Cardiac muscle cell (in vitro differentiated cells and primary cell): Measurements from ENCODE around the gene JPT2. TPM values are rescaled to one million over a fixed set of nuclear protein-coding genes. Genes with fewer than 3 reads are reported as not detected.

Experiments used
- DNase-seq, 2 donors: peaks; one replicate each; pipeline versions ENCODE4 v3.0.0 to v3.0.0-alpha.2; 2010 to 2017; ENCODE audit warnings: low read depth in 1 of 2, low spot score in 1 of 2
- H3K27ac ChIP-seq: fragments of 200-600 bp; sonication (generic); 2 replicates; pipeline ENCODE4 v1.5.1; 2016
- H3K27me3 ChIP-seq: fragments of 200-600 bp; sonication (generic); 2 replicates; pipeline ENCODE4 v1.6.0; 2016; ENCODE audit warnings: control low read depth
- H3K36me3 ChIP-seq: fragments of 200-600 bp; sonication (generic); 2 replicates; pipeline ENCODE4 v1.5.1; 2016; ENCODE audit warnings: control low read depth
- H3K4me1 ChIP-seq: fragments of 200-600 bp; sonication (generic); 2 replicates; pipeline ENCODE4 v1.8.1; 2017; ENCODE audit warnings: low read depth, mild to moderate bottlenecking, mixed run types
- H3K4me3 ChIP-seq: fragments of 200-600 bp; sonication (generic); 2 replicates; pipeline ENCODE4 v1.5.1; 2016; ENCODE audit warnings: mild to moderate bottlenecking
- H3K9me3 ChIP-seq: fragments of 200-600 bp; sonication (generic); 2 replicates; pipeline ENCODE4 v1.5.1; 2017; ENCODE audit warnings: low read depth, mild to moderate bottlenecking, control low read depth
- polyA plus RNA-seq: library from polyadenylated mRNA; unstranded; fragments of >200 nt; fragmentation: Nextera tagmentation; extraction: Ambion mirVana; gene quantifications from 2 replicates; pipeline ENCODE4 v1.2.1, GENCODE V29; 2016
- total RNA-seq: library from RNA; depleted of rRNA; stranded (reverse); fragments of >200 nt; gene quantifications from 2 replicates; pipeline ENCODE4 v1.2.3, GENCODE V29; 2016
- TF ChIP-seq, protein P1 (sequence below): IDR thresholded peaks from 2 replicates; pipeline ENCODE4 v1.5.1; 2012; ENCODE audit warnings: low read depth, mild to moderate bottlenecking, low read length

Gene JPT2
- total and polyA plus RNA-seq, 2 experiments from 2014 or later = 10.0 to 34.5 TPM

DNA sequence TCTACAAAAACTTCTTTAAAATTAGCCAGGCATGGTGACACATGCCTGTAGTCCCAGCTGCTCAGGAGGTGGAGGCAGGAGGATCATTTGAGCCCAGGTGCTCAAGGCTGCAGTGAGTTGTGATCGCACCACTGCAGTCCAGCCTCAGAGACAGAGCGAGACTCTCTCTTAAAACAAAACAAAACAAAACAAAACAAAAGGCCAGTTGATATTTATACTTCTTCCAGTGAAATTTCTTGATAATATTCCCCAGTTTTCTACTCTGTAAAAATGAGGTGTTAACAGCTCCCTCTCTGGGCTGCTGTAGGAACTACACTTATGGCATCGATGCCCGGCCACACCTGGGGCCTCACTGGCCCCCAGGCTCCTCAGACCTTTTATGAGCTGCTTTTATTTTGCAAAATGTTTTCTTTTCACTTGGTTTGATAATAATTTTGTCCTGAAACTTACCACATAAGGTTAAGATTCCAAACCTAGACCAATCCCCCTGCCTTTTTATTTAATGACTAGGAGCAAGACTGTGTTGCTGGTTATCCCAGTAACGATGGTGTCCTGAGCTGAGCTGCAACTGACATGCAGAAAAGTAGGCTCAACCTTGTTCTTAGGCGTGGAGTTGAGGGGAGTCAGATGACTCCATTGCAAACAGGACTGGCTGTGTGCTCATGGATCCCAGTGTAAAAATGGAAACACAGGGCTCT, 45.5 kb downstream of the JPT2 start:
- TF ChIP-seq, protein P1, sequence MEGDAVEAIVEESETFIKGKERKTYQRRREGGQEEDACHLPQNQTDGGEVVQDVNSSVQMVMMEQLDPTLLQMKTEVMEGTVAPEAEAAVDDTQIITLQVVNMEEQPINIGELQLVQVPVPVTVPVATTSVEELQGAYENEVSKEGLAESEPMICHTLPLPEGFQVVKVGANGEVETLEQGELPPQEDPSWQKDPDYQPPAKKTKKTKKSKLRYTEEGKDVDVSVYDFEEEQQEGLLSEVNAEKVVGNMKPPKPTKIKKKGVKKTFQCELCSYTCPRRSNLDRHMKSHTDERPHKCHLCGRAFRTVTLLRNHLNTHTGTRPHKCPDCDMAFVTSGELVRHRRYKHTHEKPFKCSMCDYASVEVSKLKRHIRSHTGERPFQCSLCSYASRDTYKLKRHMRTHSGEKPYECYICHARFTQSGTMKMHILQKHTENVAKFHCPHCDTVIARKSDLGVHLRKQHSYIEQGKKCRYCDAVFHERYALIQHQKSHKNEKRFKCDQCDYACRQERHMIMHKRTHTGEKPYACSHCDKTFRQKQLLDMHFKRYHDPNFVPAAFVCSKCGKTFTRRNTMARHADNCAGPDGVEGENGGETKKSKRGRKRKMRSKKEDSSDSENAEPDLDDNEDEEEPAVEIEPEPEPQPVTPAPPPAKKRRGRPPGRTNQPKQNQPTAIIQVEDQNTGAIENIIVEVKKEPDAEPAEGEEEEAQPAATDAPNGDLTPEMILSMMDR = peak; percentile 81
- peak; percentile 47 to 51 for DNase-seq
- Histone ChIP-seq H3K27me3 (no peaks in the 10 kb centered on the region), H3K4me1 (no peaks in the 10 kb centered on the region), H3K27ac (peak overlapping the region; percentile 41), H3K36me3 (peaks cover 6% of the 10 kb centered on the region), H3K4me3 (no peak overlapping the region), H3K9me3 (no peaks in the 10 kb centered on the region)

DNA sequence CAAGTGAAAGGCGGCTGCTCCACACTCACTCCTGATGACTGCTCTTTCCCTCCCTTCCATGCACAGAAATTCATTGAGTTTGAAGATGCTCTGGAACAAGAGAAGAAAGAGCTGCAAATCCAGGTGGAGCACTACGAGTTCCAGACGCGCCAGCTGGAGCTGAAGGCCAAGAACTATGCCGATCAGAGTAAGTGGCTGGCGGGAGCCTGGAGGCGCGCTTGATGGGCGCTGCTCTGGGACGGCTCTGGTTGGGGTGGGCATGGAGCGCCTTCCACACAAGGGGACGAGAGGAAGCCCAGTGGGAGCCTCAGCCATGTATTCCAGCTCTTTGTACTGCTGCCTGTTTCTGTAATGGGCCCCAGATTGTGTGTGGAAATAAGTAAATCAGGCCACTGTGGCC, 46.4 kb downstream of the JPT2 start:
- TF ChIP-seq, protein P1 = no peak
- H3K36me3 ChIP-seq = peaks cover 10% of the 10 kb centered on the region
- no peak overlapping the region for H3K27ac ChIP-seq
- H3K9me3 ChIP-seq = no peaks in the 10 kb centered on the region
- no peak for DNase-seq
- no peaks in the 10 kb centered on the region for H3K27me3 ChIP-seq
- no peak overlapping the region for H3K4me3 ChIP-seq
- no peaks in the 10 kb centered on the region for H3K4me1 ChIP-seq

DNA sequence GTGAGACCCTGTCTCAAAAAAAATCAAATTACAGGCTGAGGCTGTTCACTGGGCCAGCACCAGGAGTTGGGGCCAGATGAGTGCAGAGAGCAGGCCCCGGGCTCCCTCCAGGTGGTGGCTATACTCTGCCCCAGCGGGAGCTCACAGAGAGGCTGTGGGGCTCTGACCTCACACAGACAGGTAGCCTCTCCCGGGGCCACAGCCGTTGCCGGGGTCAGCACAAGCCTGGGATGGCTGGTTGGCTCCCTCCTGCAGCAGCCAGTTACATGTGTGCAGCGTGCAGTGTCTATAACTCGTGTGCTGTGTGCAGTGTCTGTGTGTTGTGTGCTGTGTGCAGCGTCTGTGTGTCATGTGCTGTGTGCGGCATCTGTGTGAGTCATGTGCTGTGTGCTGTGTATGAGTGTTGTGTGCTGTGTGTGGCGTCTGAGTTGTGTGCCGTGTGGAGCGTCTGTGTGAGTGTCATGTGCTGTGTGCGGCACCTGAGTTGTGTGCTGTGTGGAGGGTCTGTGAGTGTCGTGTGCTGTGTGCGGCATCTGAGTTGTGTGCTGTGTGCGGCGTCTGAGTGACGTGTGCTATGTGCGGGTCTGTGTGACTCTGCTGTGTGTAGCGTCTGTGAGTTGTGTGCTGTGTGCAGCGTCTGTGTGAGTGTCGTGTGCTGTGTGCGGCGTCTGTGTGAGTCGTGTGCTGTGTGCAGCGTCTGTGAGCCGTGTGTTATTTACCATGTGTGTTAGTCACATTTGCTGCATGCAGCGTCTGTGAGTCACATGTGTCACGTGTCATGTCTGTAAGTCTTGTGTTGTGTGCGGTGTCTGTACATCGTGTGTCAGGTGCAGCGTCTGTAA, 48.8 kb downstream of the JPT2 start:
- H3K27ac ChIP-seq = no peak overlapping the region
- peaks cover 10% of the 10 kb centered on the region for H3K36me3 ChIP-seq
- DNase-seq = no peak
- H3K4me3 ChIP-seq = no peak overlapping the region
- TF ChIP-seq, protein P1 = no peak
- no peaks in the 10 kb centered on the region for H3K4me1 ChIP-seq
- no peaks in the 10 kb centered on the region for H3K9me3 ChIP-seq
- no peaks in the 10 kb centered on the region for H3K27me3 ChIP-seq

DNA sequence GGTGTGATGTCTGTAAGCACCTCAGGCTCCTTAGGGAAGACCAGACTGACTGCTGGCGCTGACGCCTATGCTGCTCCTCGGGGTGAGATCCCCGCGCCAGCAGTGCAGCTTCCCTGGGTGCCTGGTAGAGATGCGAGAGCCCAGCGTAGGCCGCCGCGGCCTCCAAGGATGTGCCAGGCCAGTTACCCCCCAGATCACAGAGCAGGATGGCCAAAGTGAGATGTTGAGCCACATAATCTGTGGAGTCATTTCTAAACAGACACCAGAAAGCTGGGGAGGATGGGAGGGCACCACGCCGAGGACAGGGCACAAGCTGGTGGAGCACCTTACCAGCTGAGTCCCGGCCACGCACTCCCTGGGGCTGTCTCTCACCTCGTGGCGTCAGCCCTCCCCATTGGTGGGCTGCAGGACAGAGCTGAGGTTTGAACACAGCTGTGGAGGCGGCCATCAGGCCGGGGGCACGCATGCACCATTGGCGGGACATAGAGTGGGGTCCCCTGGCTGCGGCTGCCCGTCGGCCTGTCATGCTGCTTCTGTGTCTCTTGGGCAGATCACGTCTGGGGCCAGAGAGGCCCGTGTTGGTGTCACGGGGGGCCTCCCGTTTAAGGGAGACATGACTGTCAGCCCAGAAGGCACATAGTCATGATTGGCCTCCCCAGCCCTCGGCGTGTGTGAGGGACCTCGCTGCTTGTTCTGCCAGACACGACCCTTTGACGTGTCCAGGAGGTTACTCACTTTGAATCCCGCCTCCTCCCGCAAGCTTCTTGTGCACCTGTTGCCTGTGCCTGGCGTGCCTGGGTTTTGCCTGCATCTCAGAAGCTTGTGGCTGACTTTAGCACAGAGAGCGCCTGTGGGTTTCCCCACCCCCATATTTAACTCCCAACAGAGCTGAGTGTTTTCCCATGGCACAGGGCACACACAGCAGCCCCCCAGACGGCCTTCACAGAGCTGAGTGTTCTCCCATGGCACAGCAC, 49.9 kb downstream of the JPT2 start:
- Histone ChIP-seq H3K4me3 (no peak overlapping the region), H3K27ac (no peak overlapping the region), H3K27me3 (no peaks in the 10 kb centered on the region), H3K36me3 (peaks cover 10% of the 10 kb centered on the region), H3K4me1 (no peaks in the 10 kb centered on the region), H3K9me3 (no peaks in the 10 kb centered on the region)
- TF ChIP-seq, protein P1 = no peak
- DNase-seq = no peak

DNA sequence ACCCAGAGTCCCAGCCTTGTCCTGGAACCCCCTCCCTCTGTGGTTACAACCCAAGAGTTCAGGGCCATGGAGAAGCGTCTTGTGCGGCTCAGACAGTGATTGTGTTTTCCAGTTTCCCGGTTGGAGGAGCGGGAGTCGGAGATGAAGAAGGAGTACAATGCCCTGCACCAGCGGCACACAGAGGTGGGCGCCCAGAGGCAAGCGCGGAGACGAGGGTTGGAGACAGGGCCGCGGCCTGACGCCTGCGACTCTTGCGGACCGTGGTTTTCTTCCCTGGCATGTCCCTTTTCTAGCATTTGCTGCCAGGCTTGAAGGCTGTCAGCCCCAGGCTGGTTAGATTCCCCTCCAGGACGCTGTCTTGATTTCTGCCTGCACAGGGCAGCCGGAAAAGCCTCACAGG, 50.9 kb downstream of the JPT2 start:
- Histone ChIP-seq H3K36me3 (peaks cover 13% of the 10 kb centered on the region), H3K27ac (no peak overlapping the region), H3K4me3 (no peak overlapping the region), H3K9me3 (no peaks in the 10 kb centered on the region), H3K27me3 (no peaks in the 10 kb centered on the region), H3K4me1 (no peaks in the 10 kb centered on the region)
- DNase-seq = no peak
- TF ChIP-seq, protein P1 = no peak
